A549 (cell line): Measurements from ENCODE around the gene GPR32. TPM values are rescaled to one million over a fixed set of nuclear protein-coding genes. Genes with fewer than 3 reads are reported as not detected.

Experiments used
- ATAC-seq, 2 experiments: fragments of 200-7000 bp in 1 of 2; fragments of >200 bp in 1 of 2; cut with Nextera tagmentation in 1 of 2; cut with Tn5 transposase in 1 of 2; 3 replicates each; pipeline versions ENCODE4 v1.8.0 to v1.9.1; 2018 to 2020; ENCODE audit warnings: mild to moderate bottlenecking in 1 of 2, moderate library complexity in 1 of 2
- CTCF ChIA-PET: fragments of 300-600 bp; sonication (Branson Sonifier 250); formaldehyde crosslinking; extraction: SDS; loops from one replicate; lab custom pipeline; 2021; ENCODE audit warnings: antibody characterized with exemption, inconsistent platforms; lab: Yijun Ruan, JAX
- POLR2A ChIA-PET: fragments of 350-600 bp; formaldehyde crosslinking; extraction: SDS; loops from one replicate; lab custom pipeline; 2021; ENCODE audit warnings: antibody characterized with exemption, inconsistent platforms; lab: Yijun Ruan, JAX
- DNase-seq, 2 experiments: peaks; one replicate each; pipeline versions ENCODE4 v3.0.0 to v3.0.0-alpha.2; 2011 to 2016; ENCODE audit warnings: low read depth in 1 of 2, low spot score in 1 of 2
- FAIRE-seq: peaks from 2 replicates; lab custom pipeline; 2011; peaks lifted over from hg19 to GRCh38; lab: Jason Lieb, UNC
- H3K27ac ChIP-seq, 2 experiments: fragments of >200 bp; sonication (Bioruptor Twin); formaldehyde crosslinking; 3 replicates each; pipeline ENCODE4 v1.5.1; 2016 to 2017
- H3K4me1 ChIP-seq: fragments of >200 bp; sonication (Bioruptor Twin); formaldehyde crosslinking; 3 replicates; pipeline ENCODE4 v1.6.1; 2016
- H3K4me2 ChIP-seq: fragments of >200 bp; sonication (Bioruptor Twin); formaldehyde crosslinking; 3 replicates; pipeline ENCODE4 v1.6.1; 2016
- H3K4me3 ChIP-seq: fragments of >200 bp; sonication (Bioruptor Twin); formaldehyde crosslinking; 3 replicates; pipeline ENCODE4 v1.5.1; 2016
- H3K9me3 ChIP-seq: fragments of >200 bp; sonication (Bioruptor Twin); formaldehyde crosslinking; 3 replicates; pipeline ENCODE4 v1.6.1; 2016
- ATOH8 ChIP-seq: fragments of 250-450 bp; sonication (Bioruptor Pico); IDR thresholded peaks from 2 replicates; pipeline ENCODE4 v1.5.0; 2020; ENCODE audit warnings: low read depth, mild to moderate bottlenecking, moderate library complexity
- BCL3 ChIP-seq: fragments of >200 bp; sonication (Bioruptor Twin); formaldehyde crosslinking; IDR thresholded peaks from 3 replicates; pipeline ENCODE4 v1.6.1; 2016
- BHLHE40 ChIP-seq: IDR thresholded peaks from 2 replicates; pipeline ENCODE4 v1.6.1; 2012; ENCODE audit warnings: low read depth, low read length, inconsistent platforms
- CBX2 ChIP-seq: fragments of 200-600 bp; sonication (generic); IDR thresholded peaks from 2 replicates; pipeline ENCODE4 v1.6.1; 2016; ENCODE audit warnings: low read depth, mild to moderate bottlenecking, borderline replicate concordance
- CBX8 ChIP-seq: fragments of 200-600 bp; sonication (generic); IDR thresholded peaks from 2 replicates; pipeline ENCODE4 v1.6.1; 2016
- CHD2 ChIP-seq: fragments of 150-350 bp; IDR thresholded peaks from 2 replicates; pipeline ENCODE4 v1.6.1; 2014; ENCODE audit warnings: low read length; ENCODE audit not compliant: partially characterized antibody
- CHD4 ChIP-seq: fragments of 200-600 bp; sonication (generic); IDR thresholded peaks from 2 replicates; pipeline ENCODE4 v1.6.1; 2016; ENCODE audit warnings: antibody characterized with exemption, mild to moderate bottlenecking, borderline replicate concordance
- EHF ChIP-seq: fragments of 250-450 bp; sonication (Bioruptor Pico); IDR thresholded peaks from 2 replicates; pipeline ENCODE4 v1.5.0; 2020; ENCODE audit warnings: mild to moderate bottlenecking
- EP300 ChIP-seq, 2 experiments: fragments of >200 bp; sonication (Bioruptor Twin); formaldehyde crosslinking; IDR thresholded peaks; 2 replicates in 1 of 2; 3 replicates in 1 of 2; pipeline ENCODE4 v1.6.1; 2016 to 2017
- ESRRA ChIP-seq: fragments of 150-350 bp; IDR thresholded peaks from 2 replicates; pipeline ENCODE4 v1.6.1; 2014; ENCODE audit warnings: mild to moderate bottlenecking, low read length, borderline replicate concordance
- FOSL2 ChIP-seq, 2 experiments: fragments of 450-650 bp in 1 of 2; fragments of >200 bp in 1 of 2; sonication (Bioruptor Twin) in 1 of 2; formaldehyde crosslinking; IDR thresholded peaks; 2 replicates each; pipeline versions ENCODE4 v1.5.0 to v1.6.1; 2016 to 2020; ENCODE audit warnings: mild to moderate bottlenecking in 1 of 2, moderate library complexity in 1 of 2
- HEYL ChIP-seq: fragments of 250-450 bp; sonication (Bioruptor Pico); IDR thresholded peaks from 2 replicates; pipeline ENCODE4 v1.8.0; 2021; ENCODE audit warnings: mild to moderate bottlenecking, moderate library complexity
- HOXB5 ChIP-seq: fragments of 250-450 bp; sonication (Bioruptor Pico); IDR thresholded peaks from 2 replicates; pipeline ENCODE4 v1.5.0; 2020; ENCODE audit warnings: mild to moderate bottlenecking, moderate library complexity
- JUNB ChIP-seq: fragments of >200 bp; sonication (Bioruptor Twin); formaldehyde crosslinking; IDR thresholded peaks from 2 replicates; pipeline ENCODE4 v1.6.1; 2016
- KDM1A ChIP-seq: fragments of 200-600 bp; sonication (generic); IDR thresholded peaks from 2 replicates; pipeline ENCODE4 v1.6.1; 2016; ENCODE audit warnings: low read depth, mild to moderate bottlenecking
- MAFK ChIP-seq: fragments of 450-650 bp; IDR thresholded peaks from 2 replicates; pipeline ENCODE4 v1.6.1; 2014; ENCODE audit not compliant: partially characterized antibody
- MAZ ChIP-seq: fragments of 150-350 bp; IDR thresholded peaks from 2 replicates; pipeline ENCODE4 v1.6.1; 2014; ENCODE audit warnings: antibody characterized with exemption, low read depth, low read length, borderline replicate concordance
- MYC ChIP-seq: IDR thresholded peaks from 2 replicates; pipeline ENCODE4 v1.6.1; 2012; ENCODE audit warnings: mild to moderate bottlenecking, inconsistent platforms, low read length, improper control_type of control experiment, borderline replicate concordance
- NFE2L2 ChIP-seq: fragments of 150-350 bp; conservative IDR thresholded peaks from 2 replicates; pipeline ENCODE4 v1.6.1; 2014; ENCODE audit warnings: low read length
- NPAS2 ChIP-seq: fragments of 250-450 bp; sonication (Bioruptor Pico); IDR thresholded peaks from 2 replicates; pipeline ENCODE4 v1.8.0; 2022; ENCODE audit warnings: mild to moderate bottlenecking, moderate library complexity, borderline replicate concordance
- NR3C1 ChIP-seq: fragments of >200 bp; sonication (Bioruptor Twin); formaldehyde crosslinking; IDR thresholded peaks from 3 replicates; pipeline ENCODE4 v1.6.1; 2017
- PHF8 ChIP-seq: fragments of 200-600 bp; sonication (generic); IDR thresholded peaks from 2 replicates; pipeline ENCODE4 v1.6.1; 2016; ENCODE audit warnings: low read depth, mild to moderate bottlenecking, antibody characterized with exemption, moderate library complexity, borderline replicate concordance
- POLR2A ChIP-seq: IDR thresholded peaks from 2 replicates; pipeline ENCODE4 v1.6.1; 2012; ENCODE audit warnings: mild to moderate bottlenecking, low read length
- RAD21 ChIP-seq, 2 experiments: fragments of >200 bp in 1 of 2; sonication (Bioruptor Twin) in 1 of 2; formaldehyde crosslinking in 1 of 2; IDR thresholded peaks in 1 of 2; conservative IDR thresholded peaks in 1 of 2; 2 replicates in 1 of 2; 3 replicates in 1 of 2; pipeline ENCODE4 v1.6.1; 2012 to 2018; ENCODE audit warnings: inconsistent platforms in 1 of 2
- RARB ChIP-seq: fragments of 250-450 bp; sonication (Bioruptor Pico); IDR thresholded peaks from 2 replicates; pipeline ENCODE4 v1.8.0; 2021; ENCODE audit warnings: mild to moderate bottlenecking, moderate library complexity
- SMC3 ChIP-seq: fragments of >200 bp; sonication (Bioruptor Twin); formaldehyde crosslinking; IDR thresholded peaks from 3 replicates; pipeline ENCODE4 v1.6.1; 2018; ENCODE audit warnings: inconsistent platforms
- SREBF2 ChIP-seq: fragments of 450-650 bp; IDR thresholded peaks from 2 replicates; pipeline ENCODE4 v1.6.1; 2014; ENCODE audit warnings: mild to moderate bottlenecking, moderate library complexity
- TFCP2L1 ChIP-seq: fragments of 250-450 bp; sonication (Bioruptor Pico); IDR thresholded peaks from 2 replicates; pipeline ENCODE4 v1.5.0; 2021; ENCODE audit warnings: mild to moderate bottlenecking
- ZC3H11A ChIP-seq: fragments of 450-650 bp; IDR thresholded peaks from 2 replicates; pipeline ENCODE4 v1.6.1; 2014; ENCODE audit warnings: antibody characterized with exemption, mild to moderate bottlenecking
- ZFP36 ChIP-seq: fragments of 450-650 bp; IDR thresholded peaks from 2 replicates; pipeline ENCODE4 v1.6.1; 2014; ENCODE audit warnings: borderline replicate concordance; ENCODE audit not compliant: partially characterized antibody
- ZNF302 ChIP-seq: fragments of 250-450 bp; sonication (Bioruptor Pico); IDR thresholded peaks from 2 replicates; pipeline ENCODE4 v1.9.0; 2021; ENCODE audit warnings: inconsistent platforms, mild to moderate bottlenecking, moderate library complexity
- ZSCAN20 ChIP-seq: fragments of 250-450 bp; sonication (Bioruptor Pico); IDR thresholded peaks from 2 replicates; pipeline ENCODE4 v1.8.0; 2022; ENCODE audit warnings: mild to moderate bottlenecking, moderate library complexity
- WGBS: methylation state at CpG from one replicate; pipeline ENCODE4 v1.1.6; 2017; ENCODE audit errors: missing lambda C conversion rate; 5-methylcytosine and 5-hydroxymethylcytosine counted together
- polyA plus RNA-seq, 4 experiments: library from polyadenylated mRNA; depleted of rRNA in 3 of 4; stranded (reverse); fragments of >200 nt; fragmentation: RNase III in 1 of 4; extraction: RNeasy Plus Mini Kit Qiagen cat#74134 plus additional on column Dnase treatment in 1 of 4; gene quantifications; 2 replicates in 3 of 4; 3 replicates in 1 of 4; pipeline ENCODE4 v1.2.3, GENCODE V29; 2011 to 2017
- TF ChIP-seq, protein P1 (sequence below): fragments of >200 bp; sonication (Bioruptor Twin); formaldehyde crosslinking; IDR thresholded peaks from 3 replicates; pipeline ENCODE4 v1.5.1; 2016
- TF ChIP-seq, protein P2 (sequence below): IDR thresholded peaks from 2 replicates; pipeline ENCODE4 v1.6.1; 2012
- TF ChIP-seq, protein P3 (sequence below): fragments of >200 bp; sonication (Bioruptor Twin); formaldehyde crosslinking; IDR thresholded peaks from 2 replicates; pipeline ENCODE4 v1.6.1; 2016
- TF ChIP-seq, protein P4 (sequence below): fragments of 250-450 bp; sonication (Bioruptor Pico); IDR thresholded peaks from 2 replicates; pipeline ENCODE4 v1.5.0; 2021; ENCODE audit warnings: mild to moderate bottlenecking, moderate library complexity, borderline replicate concordance

The GPR32 gene
- polyA plus RNA-seq, 2 of the 4 experiments (the other 2 are of a cell fraction): not detected

GRCh38 chr19:50724522-50725217, 45.6 kb upstream of the GPR32 start:
- Histone ChIP-seq H3K4me1 (peaks cover 14% of the 10 kb centered on the region), H3K4me3 (peak overlapping the region; percentile 73), H3K27ac (peak overlapping the region; percentile 86 to 92), H3K9me3 (no peaks in the 10 kb centered on the region), H3K4me2 (peak overlapping the region; percentile 96)
- WGBS: 4% methylated on average over 34 of the region's 65 CpGs
- ChIA-PET CTCF (interaction anchor here (0.6 to 18.4 kb wide), 68 partner anchors 11 to 381 kb away, joined by 3 to 272 read pairs (median 4); partner anchors contain the start of gene JOSD2), POLR2A (interaction anchor here (0.6 to 2.1 kb wide), 27 partner anchors 10 to 1049 kb away, joined by 3 to 34 read pairs (median 5); partner anchors contain the start of genes ACP4, JOSD2 and KCNC3)
- ATAC-seq: peak; percentile 66 to 89
- DNase-seq: peak; percentile 99 to 100
- FAIRE-seq: peak; percentile 92
- TF ChIP-seq ESRRA: no peak
- TF ChIP-seq ZSCAN20 (CRISPR knock-in tag): no peak
- TF ChIP-seq KDM1A: no peak
- TF ChIP-seq NR3C1: no peak
- peak; percentile 92 for TF ChIP-seq CHD2
- no peak for TF ChIP-seq ZFP36
- no peak; the same call in 1 of the 2 replicates for TF ChIP-seq PHF8
- peak; percentile 99 for TF ChIP-seq POLR2A
- no peak for TF ChIP-seq ZC3H11A
- no peak; the same call in 1 of the 2 replicates for TF ChIP-seq BHLHE40
- no peak for TF ChIP-seq SREBF2
- TF ChIP-seq EHF (CRISPR knock-in tag): no peak
- no peak for TF ChIP-seq JUNB
- TF ChIP-seq RARB (CRISPR knock-in tag): no peak
- TF ChIP-seq, protein P1, sequence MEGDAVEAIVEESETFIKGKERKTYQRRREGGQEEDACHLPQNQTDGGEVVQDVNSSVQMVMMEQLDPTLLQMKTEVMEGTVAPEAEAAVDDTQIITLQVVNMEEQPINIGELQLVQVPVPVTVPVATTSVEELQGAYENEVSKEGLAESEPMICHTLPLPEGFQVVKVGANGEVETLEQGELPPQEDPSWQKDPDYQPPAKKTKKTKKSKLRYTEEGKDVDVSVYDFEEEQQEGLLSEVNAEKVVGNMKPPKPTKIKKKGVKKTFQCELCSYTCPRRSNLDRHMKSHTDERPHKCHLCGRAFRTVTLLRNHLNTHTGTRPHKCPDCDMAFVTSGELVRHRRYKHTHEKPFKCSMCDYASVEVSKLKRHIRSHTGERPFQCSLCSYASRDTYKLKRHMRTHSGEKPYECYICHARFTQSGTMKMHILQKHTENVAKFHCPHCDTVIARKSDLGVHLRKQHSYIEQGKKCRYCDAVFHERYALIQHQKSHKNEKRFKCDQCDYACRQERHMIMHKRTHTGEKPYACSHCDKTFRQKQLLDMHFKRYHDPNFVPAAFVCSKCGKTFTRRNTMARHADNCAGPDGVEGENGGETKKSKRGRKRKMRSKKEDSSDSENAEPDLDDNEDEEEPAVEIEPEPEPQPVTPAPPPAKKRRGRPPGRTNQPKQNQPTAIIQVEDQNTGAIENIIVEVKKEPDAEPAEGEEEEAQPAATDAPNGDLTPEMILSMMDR: peak; percentile 95
- TF ChIP-seq MAFK: no peak
- TF ChIP-seq, protein P2, sequence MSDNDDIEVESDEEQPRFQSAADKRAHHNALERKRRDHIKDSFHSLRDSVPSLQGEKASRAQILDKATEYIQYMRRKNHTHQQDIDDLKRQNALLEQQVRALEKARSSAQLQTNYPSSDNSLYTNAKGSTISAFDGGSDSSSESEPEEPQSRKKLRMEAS: no peak
- no peak for TF ChIP-seq ATOH8 (CRISPR knock-in tag)
- TF ChIP-seq ZNF302 (CRISPR knock-in tag): no peak
- TF ChIP-seq BCL3: peak; percentile 88; the same call in 1 of the 3 replicates
- peak; percentile 47 to 57; a peak in 3 of 5 replicates for TF ChIP-seq RAD21 (conservative IDR thresholded peaks at IDR 0.05 in 1 of 2, IDR thresholded peaks at IDR 0.05 in 1 of 2)
- no peak for TF ChIP-seq CBX8
- TF ChIP-seq SMC3: peak; percentile 84
- no peak for TF ChIP-seq HOXB5 (CRISPR knock-in tag)
- TF ChIP-seq HEYL (CRISPR knock-in tag): no peak
- peak; percentile 53; the same call in 1 of the 2 replicates for TF ChIP-seq MAZ
- TF ChIP-seq MYC: peak; percentile 73; the same call in 1 of the 2 replicates
- TF ChIP-seq, protein P3, sequence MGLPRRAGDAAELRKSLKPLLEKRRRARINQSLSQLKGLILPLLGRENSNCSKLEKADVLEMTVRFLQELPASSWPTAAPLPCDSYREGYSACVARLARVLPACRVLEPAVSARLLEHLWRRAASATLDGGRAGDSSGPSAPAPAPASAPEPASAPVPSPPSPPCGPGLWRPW: no peak
- TF ChIP-seq FOSL2 (IDR thresholded peaks at IDR 0.05): no peak
- no peak for TF ChIP-seq FOSL2 (CRISPR knock-in tag; IDR thresholded peaks at IDR 0.05)
- no peak for TF ChIP-seq EP300 (IDR thresholded peaks at IDR 0.05)
- no peak for TF ChIP-seq NFE2L2
- TF ChIP-seq NPAS2: no peak
- TF ChIP-seq CHD4: no peak
- no peak for TF ChIP-seq CBX2
- TF ChIP-seq, protein P4, sequence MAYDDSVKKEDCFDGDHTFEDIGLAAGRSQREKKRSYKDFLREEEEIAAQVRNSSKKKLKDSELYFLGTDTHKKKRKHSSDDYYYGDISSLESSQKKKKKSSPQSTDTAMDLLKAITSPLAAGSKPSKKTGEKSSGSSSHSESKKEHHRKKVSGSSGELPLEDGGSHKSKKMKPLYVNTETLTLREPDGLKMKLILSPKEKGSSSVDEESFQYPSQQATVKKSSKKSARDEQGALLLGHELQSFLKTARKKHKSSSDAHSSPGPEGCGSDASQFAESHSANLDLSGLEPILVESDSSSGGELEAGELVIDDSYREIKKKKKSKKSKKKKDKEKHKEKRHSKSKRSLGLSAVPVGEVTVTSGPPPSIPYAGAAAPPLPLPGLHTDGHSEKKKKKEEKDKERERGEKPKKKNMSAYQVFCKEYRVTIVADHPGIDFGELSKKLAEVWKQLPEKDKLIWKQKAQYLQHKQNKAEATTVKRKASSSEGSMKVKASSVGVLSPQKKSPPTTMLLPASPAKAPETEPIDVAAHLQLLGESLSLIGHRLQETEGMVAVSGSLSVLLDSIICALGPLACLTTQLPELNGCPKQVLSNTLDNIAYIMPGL: no peak
- peak; percentile 80; the same call in 1 of the 2 replicates for TF ChIP-seq TFCP2L1 (CRISPR knock-in tag)
